K562 (cell line): ENCODE measurements around the gene PNMA8C. TPM values are rescaled to one million over a fixed set of nuclear protein-coding genes. Genes with fewer than 3 reads are reported as not detected.

Experiments used
- ARID2 ChIP-seq: fragments of 450-650 bp; IDR thresholded peaks from 2 replicates; pipeline ENCODE4 v1.6.1; 2017; ENCODE audit warnings: antibody characterized with exemption, mild to moderate bottlenecking
- CLOCK ChIP-seq: fragments of 250-450 bp; sonication (Bioruptor Pico); IDR thresholded peaks from 2 replicates; pipeline ENCODE4 v1.4.0; 2020; ENCODE audit warnings: mild to moderate bottlenecking, moderate library complexity, borderline replicate concordance
- ELK3 ChIP-seq: fragments of 450-650 bp; formaldehyde crosslinking; IDR thresholded peaks from 2 replicates; pipeline ENCODE4 v1.4.0; 2020; ENCODE audit warnings: mild to moderate bottlenecking
- EP300 ChIP-seq: IDR thresholded peaks from 2 replicates; pipeline ENCODE4 v1.6.1; 2012; ENCODE audit warnings: low read length, improper control_type of control experiment
- FOXP1 ChIP-seq: sonication (generic); formaldehyde crosslinking; IDR thresholded peaks from 2 replicates; pipeline ENCODE4 v1.8.0; 2022; ENCODE audit warnings: mild to moderate bottlenecking, missing genetic modification reagents
- GABPB2 ChIP-seq: fragments of 250-450 bp; sonication (Bioruptor Pico); conservative IDR thresholded peaks from 2 replicates; pipeline ENCODE4 v1.5.1; 2021; ENCODE audit warnings: mild to moderate bottlenecking
- GMEB1 ChIP-seq: fragments of 250-450 bp; sonication (Bioruptor Pico); IDR thresholded peaks from 2 replicates; pipeline ENCODE4 v1.4.0; 2020; ENCODE audit warnings: mild to moderate bottlenecking
- HDAC1 ChIP-seq, 2 experiments: fragments of 450-650 bp; IDR thresholded peaks; 2 replicates each; pipeline ENCODE4 v1.6.1; 2016 to 2017; ENCODE audit warnings: inconsistent platforms in 1 of 2, mild to moderate bottlenecking in 1 of 2, moderate library complexity in 1 of 2
- LEF1 ChIP-seq: fragments of 450-650 bp; IDR thresholded peaks from 2 replicates; pipeline ENCODE4 v1.6.1; 2016; ENCODE audit warnings: mild to moderate bottlenecking
- NELFE ChIP-seq: IDR thresholded peaks from 2 replicates; pipeline ENCODE4 v1.6.1; 2011; ENCODE audit warnings: mild to moderate bottlenecking; ENCODE audit not compliant: insufficient read depth, insufficient read length
- NFYB ChIP-seq: IDR thresholded peaks from 2 replicates; pipeline ENCODE4 v1.6.1; 2011; ENCODE audit warnings: mild to moderate bottlenecking, moderate library complexity; ENCODE audit not compliant: insufficient read length; ENCODE audit errors: extremely low read depth
- NR3C1 ChIP-seq: sonication (generic); formaldehyde crosslinking; IDR thresholded peaks from 2 replicates; pipeline ENCODE4 v1.8.1; 2022; ENCODE audit warnings: missing genetic modification reagents
- OTX1 ChIP-seq: fragments of 450-650 bp; formaldehyde crosslinking; IDR thresholded peaks from 2 replicates; pipeline ENCODE4 v1.4.0; 2022; ENCODE audit warnings: mild to moderate bottlenecking
- POLR3A ChIP-seq: IDR thresholded peaks from 2 replicates; pipeline ENCODE4 v1.6.1; 2011; ENCODE audit warnings: borderline replicate concordance, mild to moderate bottlenecking, moderate library complexity; ENCODE audit not compliant: insufficient read length, insufficient read depth; ENCODE audit errors: extremely low read depth
- RFX7 ChIP-seq: fragments of 250-450 bp; sonication (Bioruptor Pico); IDR thresholded peaks from 2 replicates; pipeline ENCODE4 v1.5.1; 2021; ENCODE audit warnings: mild to moderate bottlenecking
- THAP7 ChIP-seq: fragments of 250-450 bp; sonication (Bioruptor Pico); IDR thresholded peaks from 2 replicates; pipeline ENCODE4 v1.5.0; 2021
- XRCC4 ChIP-seq: IDR thresholded peaks from one replicate; pipeline ENCODE4 v1.6.1; 2011; ENCODE audit not compliant: insufficient read depth, insufficient read length; ENCODE audit errors: extremely low read depth
- ZBTB2 ChIP-seq: fragments of 450-650 bp; IDR thresholded peaks from 2 replicates; pipeline ENCODE4 v1.6.1; 2016; ENCODE audit warnings: antibody characterized with exemption
- ZFP30 ChIP-seq: fragments of 250-450 bp; sonication (Bioruptor Pico); IDR thresholded peaks from 2 replicates; pipeline ENCODE4 v1.8.0; 2022; ENCODE audit warnings: moderate library complexity, mild to moderate bottlenecking, inconsistent platforms, borderline replicate concordance
- ZNF24 ChIP-seq: fragments of 450-650 bp; IDR thresholded peaks from 2 replicates; pipeline ENCODE4 v1.6.1; 2016
- polyA plus RNA-seq, 8 experiments: library from polyadenylated mRNA; depleted of rRNA in 4 of 8; stranded (reverse) in 5 of 8; unstranded in 3 of 8; fragments of >200 nt; fragmentation: Nextera tagmentation in 2 of 8; fragmentation: Illumina TruSeq in 1 of 8; extraction: Ambion mirVana in 2 of 8; extraction: Trizol in 1 of 8; gene quantifications; 2 replicates each; pipeline versions ENCODE4 v1.2.1 to v1.2.3, GENCODE V29; 2011 to 2014; ENCODE audit warnings: inconsistent platforms in 1 of 8, missing spikeins in 1 of 8
- total RNA-seq, 7 experiments: library from RNA; depleted of rRNA in 6 of 7; stranded (reverse); fragments of >200 nt in 6 of 7; fragmentation: Illumina TruSeq in 2 of 7; extraction: Trizol in 2 of 7; gene quantifications; 2 replicates each; pipeline versions ENCODE4 v1.2.1 to v1.2.3, GENCODE V29; 2011 to 2021; ENCODE audit warnings: low replicate concordance in 1 of 7
- TF ChIP-seq, protein P1 (sequence below): sonication (generic); formaldehyde crosslinking; IDR thresholded peaks from 2 replicates; pipeline ENCODE4 v1.9.0; 2022; ENCODE audit warnings: mild to moderate bottlenecking, missing genetic modification reagents

Gene PNMA8C
- total and polyA plus RNA-seq, 9 of the 15 experiments (the other 6 are each of a cell fraction or from before 2014, with no cell fraction given) = 0.04 to 0.05 (median 0.05) TPM; not detected in 6

DNA sequence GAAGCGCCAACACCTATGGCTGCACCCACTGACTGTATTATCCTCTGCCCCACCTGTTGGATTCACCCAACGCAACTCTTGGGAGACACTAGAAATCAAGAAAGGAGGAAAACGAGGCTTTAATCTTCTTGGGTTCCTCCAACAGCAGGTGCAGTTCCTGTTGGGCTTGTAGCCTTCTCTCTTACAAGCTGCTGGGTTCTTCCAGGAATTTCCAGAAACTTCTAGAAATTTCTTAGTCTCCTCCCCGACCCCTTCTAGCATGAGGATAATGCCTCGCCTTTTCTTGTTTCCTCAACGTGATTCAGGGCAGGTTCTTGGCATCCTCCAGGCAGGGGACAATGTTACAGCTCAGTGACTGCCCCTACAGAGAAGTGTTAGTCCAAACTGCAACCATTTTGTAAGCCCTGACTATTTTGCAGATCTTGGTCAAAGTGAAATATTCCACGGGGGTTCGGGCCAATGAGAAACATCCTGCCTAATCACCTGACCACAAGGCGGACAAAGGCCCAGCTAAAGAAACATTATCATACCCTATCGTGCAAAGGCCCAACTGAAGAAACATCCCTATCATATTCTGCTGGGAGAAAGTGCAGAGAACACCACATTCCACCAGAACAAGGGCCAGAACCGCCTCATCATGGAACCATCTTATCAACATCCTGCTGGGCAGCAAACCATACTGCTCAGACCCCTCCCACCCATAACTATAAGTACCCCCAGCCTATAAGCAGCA is 43.2 kb upstream of the PNMA8C start (continued):
- TF ChIP-seq NELFE (no peak), FOXP1 (no peak), NR3C1 (CRISPR knock-in tag) (no peak), CLOCK (no peak), ZFP30 (CRISPR knock-in tag) (no peak), POLR3A (no peak), ARID2 (no peak), THAP7 (CRISPR knock-in tag) (no peak), OTX1 (no peak), RFX7 (CRISPR knock-in tag) (no peak), XRCC4 (no peak), GABPB2 (CRISPR knock-in tag) (no peak), NFYB (peak; percentile 10), GMEB1 (CRISPR knock-in tag) (no peak), ELK3 (CRISPR knock-in tag) (no peak), HDAC1 (IDR thresholded peaks at IDR 0.05) (no peak), LEF1 (no peak), ZNF24 (no peak), ZBTB2 (no peak), EP300 (peak; percentile 37; the same call in 1 of the 2 replicates)
- TF ChIP-seq, protein P1, sequence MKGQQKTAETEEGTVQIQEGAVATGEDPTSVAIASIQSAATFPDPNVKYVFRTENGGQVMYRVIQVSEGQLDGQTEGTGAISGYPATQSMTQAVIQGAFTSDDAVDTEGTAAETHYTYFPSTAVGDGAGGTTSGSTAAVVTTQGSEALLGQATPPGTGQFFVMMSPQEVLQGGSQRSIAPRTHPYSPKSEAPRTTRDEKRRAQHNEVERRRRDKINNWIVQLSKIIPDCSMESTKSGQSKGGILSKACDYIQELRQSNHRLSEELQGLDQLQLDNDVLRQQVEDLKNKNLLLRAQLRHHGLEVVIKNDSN (CRISPR knock-in tag) = peak; percentile 53
